ENCODE results near the gene FOXO3.
"Not testable (repeated sequence)": the region's sequence is repeated elsewhere in the genome, so short reads cannot be mapped to it uniquely, and the experiment has no call there.

Gene FOXO3

DNA sequence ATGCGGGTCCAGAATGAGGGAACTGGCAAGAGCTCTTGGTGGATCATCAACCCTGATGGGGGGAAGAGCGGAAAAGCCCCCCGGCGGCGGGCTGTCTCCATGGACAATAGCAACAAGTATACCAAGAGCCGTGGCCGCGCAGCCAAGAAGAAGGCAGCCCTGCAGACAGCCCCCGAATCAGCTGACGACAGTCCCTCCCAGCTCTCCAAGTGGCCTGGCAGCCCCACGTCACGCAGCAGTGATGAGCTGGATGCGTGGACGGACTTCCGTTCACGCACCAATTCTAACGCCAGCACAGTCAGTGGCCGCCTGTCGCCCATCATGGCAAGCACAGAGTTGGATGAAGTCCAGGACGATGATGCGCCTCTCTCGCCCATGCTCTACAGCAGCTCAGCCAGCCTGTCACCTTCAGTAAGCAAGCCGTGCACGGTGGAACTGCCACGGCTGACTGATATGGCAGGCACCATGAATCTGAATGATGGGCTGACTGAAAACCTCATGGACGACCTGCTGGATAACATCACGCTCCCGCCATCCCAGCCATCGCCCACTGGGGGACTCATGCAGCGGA is 102.9 kb downstream of the FOXO3 start:
- not testable (repeated sequence) for DNase-seq

DNA sequence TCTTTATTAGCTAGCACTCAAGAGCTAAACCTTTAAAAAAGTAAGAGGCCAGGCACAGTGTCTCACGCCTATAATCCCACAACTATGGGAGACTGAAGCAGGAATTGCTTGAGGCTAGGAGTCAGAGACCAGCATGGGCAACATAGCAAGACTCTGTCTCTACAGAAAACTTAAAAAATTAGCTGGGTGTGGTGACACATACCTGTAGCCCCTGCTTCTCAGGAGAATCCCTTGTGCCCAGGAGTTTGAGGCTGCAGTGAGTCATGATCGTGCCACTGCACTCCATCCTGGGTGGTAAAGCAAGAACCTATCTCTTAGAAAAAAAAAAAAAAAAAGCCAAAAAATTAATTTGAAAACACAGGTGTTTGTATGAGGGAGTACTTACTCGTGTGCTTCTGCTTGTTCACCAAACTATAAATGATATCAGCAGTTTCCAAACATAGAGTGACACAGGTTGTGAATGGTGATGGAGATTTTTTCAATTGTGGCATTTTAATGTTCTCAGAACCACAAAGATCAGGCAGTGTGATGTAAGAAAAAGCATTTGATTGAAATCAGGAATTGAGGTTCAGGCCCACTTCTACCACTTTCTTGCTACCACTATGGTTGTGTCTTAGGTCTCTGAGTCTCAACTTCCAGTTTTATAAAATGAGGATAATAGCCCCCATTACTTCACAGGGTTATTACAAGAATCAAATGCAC is 104.9 kb downstream of the FOXO3 start:
- no peak for DNase-seq

DNA sequence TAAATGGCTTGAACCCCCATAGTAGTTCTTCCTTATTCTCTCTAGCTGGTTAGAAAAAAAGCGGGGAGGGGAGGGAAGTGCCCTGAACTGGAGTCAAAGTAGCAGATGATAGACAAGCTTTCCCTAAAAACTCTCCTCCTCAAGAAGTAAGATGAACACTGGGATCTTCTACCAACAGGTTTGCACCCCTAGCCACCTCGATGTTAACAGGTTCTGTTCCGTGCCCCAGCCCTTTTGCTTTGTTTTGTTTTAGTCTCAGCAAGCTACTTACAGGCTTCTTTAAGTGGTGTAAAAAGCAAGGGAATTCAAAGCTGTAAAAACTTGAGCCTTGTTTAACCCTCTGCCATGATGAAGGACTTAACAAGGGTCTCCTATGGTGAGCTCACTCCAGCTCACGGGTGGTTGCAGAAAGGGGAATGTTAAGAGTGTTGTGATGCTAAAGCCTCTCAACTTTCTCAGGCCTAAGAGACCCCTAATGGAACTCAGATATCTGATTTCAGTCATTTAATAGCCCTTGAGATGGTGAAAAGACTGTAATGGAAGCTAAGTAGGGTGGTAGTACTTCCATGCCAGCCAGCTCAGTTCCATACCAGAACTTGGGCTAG is 106.0 kb downstream of the FOXO3 start:
- DNase-seq, result no peak

DNA sequence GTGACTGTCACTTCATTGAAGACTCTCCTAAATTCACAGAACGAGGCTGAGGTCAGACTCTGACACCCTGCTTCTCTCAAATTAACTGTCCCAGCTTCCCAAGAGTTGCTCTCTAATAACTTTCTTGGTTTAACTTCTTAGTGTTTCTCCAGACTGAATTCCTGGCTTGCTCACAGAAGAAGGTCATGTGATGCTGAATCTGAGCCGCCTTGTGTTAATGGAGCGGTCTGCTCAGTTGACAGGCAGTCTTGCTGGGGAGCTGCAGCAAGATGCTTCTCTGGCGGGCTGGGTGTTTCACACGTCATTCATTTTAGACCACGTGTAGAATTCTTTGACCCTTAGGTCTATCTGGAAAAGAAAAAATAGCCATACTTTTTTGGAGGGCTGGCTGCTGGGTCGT is 107.3 kb downstream of the FOXO3 start:
- no peak for DNase-seq

DNA sequence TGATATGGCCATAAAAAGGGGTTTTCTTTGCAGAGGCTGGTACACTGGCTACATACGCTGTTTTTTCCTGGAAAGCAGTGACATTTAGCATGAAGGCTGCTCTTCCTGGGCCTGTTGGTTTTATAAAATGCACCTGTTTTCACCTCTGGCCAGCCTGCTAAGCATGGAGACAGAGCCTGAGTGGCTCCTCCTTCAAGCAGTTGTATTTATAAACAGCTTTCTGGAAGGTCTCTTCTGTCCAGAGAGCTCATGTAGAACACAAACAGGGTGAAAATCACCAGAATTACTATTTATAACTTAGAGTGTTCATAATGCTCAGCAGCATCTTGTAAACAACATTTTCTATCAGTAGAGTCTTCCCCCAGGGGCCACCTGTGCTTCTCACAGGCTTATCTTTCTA is 109.0 kb downstream of the FOXO3 start:
- DNase-seq, result no peak

DNA sequence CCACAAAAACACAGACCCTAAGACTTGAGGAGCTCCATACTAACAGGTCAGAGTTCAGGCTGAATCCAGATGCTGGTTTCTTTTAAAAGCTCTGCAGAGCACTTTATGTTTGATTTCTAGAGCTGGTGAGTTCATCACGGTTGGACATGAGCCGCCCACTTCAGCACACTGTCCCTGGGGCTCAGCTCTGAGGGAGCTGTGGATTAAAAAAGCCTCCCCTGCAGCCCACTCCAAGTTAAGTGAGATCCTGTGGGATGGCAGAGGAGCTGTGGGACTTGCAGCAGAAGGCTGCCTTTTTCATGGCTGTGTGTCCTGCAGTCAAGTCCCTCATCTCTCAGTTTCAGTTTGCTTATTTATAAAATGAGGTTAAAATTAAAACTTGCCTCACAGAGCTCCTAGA is 110.5 kb downstream of the FOXO3 start:
- no peak for DNase-seq

DNA sequence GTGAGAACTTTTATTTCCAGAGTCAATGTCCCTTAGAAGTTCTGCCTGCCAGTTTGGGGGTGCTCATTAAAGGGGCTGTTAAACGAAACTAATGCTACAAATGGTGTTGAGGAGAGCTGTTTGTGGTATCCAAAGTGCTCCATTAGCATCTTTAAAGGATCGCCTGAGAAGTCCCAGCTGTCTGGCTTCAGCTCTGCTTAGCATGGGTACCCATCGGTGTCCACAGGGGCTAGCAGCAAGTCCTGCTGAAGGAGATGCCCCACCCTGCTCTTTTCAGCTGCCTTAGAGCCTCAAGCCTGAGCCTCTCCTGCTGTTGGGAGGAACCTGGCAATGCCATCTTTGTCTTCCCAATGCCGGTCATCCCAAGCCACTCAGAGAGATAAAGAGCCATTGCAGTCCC is 111.1 kb downstream of the FOXO3 start:
- DNase-seq, result no peak

DNA sequence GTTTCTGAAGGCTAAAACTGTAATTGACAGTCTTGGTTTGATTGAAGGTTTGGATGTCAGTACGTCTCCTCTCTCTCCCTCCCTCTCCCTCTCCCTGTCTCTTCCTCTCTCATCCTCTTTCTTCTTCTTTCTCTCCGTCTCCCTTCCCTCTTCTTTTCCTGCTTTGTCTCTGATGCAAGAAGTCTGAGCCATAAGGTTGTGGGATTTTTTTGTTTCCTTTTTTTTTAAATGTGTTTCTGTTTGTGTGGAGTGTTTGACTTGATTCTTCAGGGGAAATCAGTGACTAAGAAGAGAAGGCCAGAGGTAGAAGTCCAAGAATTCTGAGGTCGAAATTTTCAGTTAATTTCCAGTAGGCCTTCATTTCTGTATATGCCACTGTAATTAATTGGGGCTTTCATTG is 111.9 kb downstream of the FOXO3 start:
- DNase-seq, result no peak

DNA sequence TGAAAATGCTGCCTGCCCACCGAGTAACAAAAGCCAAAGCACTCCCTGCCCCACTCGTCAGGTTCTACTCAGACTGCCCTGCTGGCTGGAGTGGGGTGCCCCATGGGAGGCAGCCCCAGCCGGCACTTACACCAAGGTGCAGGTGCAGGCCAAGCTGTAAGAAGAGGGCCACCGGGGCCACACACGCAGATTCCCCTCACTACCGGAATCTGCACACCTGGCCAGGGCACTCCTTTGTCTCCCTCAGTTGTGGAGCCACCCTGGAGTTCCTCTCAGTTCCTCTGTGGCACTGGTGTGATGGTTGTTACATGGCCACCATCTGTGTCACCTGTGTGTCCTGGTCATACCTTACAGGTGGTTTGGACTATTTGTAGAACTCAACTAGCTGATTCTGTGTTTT is 112.4 kb downstream of the FOXO3 start:
- no peak for DNase-seq

DNA sequence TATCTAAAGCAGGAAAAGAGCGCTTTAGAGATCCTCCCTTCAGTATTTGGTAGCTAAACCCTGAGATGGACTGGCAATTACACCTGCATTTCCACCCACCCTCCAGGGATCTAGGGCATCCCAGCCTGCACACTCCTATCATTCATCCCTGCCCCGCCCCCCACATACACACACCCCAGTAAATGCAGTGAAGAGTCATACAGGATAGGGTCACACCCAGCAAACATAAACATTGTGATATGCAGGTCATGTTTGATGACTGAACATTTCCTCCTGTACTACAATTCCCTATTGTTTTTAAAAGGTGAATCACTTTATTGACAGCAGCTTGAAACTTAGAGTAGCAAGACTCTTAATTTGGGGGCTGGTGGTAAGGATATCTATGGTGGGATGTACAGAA is 112.9 kb downstream of the FOXO3 start:
- DNase-seq, result no peak

DNA sequence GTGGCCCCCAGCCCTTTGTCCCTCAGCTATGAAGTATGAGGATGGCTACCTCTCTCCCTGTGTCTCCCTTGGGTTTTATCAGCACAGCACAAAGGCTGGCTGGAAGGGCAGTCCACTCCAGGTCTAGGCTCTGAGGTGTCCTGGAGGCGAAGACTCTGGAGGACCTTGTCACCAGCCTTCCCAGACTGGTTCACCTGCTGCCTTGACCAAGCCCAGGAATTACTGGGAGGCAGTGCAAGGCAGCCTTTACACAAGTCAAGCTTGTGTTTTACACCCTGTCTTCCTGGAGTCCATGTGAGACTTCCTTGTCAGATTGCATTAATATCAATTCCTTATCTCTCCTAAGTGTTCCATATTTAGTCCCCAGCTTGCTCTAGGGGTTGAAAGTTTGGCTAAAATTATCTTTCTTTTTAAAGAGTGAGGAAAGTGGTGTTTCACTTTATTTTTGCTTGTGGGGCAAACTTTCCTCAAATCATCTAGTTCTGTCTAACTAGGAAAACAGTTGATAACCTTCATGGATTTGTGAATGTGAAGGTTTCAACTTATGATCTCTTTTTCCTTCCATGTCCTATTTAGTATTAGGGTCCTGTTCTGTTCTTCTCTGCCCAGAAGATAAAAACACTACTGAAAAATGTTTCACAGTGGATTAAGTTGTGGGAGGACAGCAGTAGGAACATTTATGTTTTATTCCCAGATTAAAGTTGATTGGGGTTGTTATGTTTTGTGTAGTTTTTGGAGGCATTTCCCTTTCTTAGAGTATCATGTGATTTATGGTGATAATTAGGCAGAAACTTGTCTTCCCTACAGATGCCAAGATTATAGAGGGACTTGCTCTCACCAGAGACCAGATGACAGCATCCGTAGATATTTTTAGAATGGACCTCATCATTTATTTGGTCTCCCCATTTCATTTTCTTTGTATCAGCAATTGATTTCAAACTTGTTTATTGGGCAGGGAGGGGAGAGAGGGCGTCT is 114.8 kb downstream of the FOXO3 start:
- DNase-seq, result no peak

DNA sequence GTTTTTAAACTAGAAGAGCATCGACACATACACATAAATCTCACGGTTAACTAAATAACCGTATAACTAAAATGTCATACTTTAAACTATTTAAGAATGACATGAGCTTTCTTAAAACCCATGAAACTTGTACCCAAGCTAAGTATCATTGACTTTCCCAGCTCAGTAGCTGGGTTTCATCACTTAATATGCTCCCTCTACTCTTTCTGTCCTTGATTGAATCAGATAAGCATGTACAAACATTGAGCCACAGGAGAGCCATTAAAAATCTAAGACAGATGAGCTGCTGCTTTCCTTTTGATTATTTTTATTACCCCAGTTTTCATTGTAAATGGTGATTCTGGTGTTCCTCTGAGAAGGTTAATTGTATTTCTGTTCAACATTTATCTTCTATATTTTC is 115.8 kb downstream of the FOXO3 start:
- no peak for DNase-seq

DNA sequence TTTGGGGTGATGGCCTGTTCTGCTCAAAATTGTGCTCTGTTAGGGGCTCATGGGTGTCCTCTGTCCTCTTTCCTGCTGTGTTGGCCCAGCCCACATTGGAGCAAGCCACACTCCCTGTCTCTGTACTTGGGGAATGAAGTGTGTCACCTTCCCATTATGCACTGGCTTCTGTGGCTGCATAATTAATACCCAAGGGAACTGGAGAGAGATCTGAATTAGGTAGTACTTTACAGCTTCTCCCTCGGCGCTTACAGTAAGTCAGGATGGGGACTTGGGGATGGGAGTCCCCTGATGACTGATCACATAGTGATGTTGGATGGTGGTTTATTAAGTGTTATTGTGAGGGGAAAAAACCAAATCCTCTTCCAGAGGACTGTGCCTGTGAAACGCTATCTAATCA is 116.6 kb downstream of the FOXO3 start:
- DNase-seq, result no peak

DNA sequence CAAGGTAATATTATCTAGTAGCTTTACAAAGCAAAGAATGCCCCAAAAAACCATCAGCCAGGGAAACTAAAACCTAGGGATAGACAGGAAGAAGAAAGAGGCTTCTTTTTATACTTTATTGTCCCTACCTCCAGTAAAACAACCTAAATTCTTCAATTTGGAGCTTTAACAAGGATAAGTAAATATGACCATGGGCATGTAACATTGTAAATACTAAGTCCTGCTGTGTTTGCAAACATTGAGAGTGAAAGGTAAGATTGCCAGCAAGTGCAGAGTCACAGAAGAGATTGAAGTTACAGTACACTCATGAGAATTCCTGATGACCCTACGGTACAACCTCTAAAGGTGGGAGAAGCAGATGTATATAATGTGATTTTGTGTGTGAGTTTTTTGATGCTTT is 117.2 kb downstream of the FOXO3 start:
- no peak for DNase-seq

DNA sequence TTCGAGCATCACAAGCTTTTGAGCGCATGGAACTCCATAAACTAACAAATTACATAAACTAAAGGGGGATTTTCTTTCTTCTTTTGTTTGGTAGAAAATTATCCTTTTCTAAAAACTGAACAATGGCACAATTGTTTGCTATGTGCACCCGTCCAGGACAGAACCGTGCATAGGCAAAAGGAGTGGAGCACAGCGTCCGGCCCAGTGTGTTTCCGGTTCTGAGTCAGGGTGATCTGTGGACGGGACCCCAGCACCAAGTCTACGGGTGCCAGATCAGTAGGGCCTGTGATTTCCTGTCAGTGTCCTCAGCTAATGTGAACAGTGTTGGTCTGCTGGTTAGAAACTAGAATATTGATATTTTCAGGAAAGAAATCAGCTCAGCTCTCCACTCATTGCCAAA is 119.6 kb downstream of the FOXO3 start:
- not testable (repeated sequence) for DNase-seq

DNA sequence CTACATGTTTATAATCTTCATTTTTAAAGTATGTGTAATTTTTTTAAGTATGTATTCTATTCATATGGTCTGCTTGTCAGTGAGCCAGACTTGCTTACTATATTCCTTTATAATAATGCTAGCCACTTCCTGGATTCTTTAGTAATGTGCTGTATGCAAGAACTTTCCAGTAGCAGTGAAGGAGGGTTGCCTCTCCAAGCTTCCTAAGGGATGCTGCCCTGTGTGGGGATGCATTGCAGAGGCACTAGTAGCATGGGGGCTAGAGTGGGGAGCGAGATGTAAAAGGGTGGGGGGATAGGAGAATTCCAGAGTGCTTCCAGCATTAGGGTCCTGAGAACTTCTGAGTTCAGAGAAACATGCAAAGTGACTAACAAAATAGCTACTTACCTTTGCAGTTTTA is 121.0 kb downstream of the FOXO3 start:
- not testable (repeated sequence) for DNase-seq

DNA sequence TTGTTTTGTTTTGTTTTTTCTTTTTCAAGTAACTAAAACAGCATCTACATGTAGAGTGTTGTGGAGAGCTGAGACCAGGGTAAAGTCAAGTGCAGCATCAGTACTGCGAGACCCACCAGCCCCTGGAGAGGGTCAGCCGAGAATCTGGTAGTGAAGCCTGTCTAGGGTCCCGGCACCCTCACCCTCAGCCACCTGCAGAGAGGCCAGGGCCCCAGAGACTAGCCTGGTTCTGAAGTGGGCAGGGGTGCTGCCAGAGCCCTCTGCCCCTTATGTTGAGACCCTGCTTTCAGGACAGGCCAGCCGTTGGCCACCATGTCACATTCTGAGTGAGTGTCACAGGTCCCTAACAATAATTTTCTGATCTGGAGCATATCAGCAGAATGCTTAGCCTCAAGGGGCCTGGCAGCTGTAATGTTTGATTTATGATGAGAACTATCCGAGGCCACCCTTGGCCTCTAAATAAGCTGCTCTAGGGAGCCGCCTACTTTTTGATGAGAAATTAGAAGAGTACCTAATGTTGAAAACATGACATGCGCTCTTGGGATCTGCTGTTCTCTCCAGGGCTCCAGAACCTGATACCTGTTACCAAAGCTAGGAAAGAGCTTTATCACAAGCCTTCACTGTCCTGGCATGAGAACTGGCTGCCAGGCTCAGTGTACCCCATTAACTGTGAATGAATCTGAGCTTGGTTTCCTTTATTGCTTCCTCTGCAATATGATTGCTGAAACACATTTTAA is 121.8 kb downstream of the FOXO3 start:
- not testable (repeated sequence) for DNase-seq

DNA sequence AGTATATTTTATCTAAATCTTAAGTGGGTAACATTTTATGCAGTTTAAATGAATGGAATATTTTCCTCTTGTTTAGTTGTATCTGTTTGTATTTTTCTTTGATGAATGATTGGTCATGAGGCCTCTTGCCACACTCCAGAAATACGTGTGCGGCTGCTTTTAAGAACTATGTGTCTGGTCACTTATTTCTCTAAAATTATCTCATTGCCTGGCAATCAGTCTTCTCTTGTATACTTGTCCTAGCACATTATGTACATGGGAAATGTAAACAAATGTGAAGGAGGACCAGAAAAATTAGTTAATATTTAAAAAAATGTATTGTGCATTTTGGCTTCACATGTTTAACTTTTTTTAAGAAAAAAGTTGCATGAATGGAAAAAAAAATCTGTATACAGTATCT is 123.3 kb downstream of the FOXO3 start:
- not testable (repeated sequence) for DNase-seq

DNA sequence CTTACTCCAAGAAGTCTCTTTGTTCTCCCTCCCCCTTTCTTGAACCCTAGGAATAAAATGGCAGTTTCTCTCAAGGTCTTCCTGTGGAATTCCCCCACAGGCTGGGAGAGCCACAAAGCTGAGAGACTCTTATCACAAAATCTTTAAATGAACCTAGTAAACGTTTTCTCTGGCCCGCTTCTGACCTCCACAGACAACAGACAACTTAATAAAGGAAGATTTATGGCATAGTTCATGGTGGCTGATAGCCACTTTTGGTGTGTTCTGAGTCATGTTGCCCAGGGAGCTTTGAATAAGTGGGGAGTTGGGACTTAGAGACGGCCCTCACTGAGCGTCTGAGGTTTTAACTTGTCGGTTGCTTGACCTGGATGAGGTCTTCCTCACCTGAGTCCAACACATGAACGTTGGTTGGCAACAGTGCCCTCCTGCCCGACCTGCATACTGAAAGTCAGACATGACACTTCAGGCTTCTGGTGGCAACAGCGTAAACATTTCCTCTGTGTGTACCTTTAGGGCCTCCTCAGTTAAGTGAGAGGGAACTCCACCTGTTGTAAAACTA is 124.1 kb downstream of the FOXO3 start:
- no peak for DNase-seq

DNA sequence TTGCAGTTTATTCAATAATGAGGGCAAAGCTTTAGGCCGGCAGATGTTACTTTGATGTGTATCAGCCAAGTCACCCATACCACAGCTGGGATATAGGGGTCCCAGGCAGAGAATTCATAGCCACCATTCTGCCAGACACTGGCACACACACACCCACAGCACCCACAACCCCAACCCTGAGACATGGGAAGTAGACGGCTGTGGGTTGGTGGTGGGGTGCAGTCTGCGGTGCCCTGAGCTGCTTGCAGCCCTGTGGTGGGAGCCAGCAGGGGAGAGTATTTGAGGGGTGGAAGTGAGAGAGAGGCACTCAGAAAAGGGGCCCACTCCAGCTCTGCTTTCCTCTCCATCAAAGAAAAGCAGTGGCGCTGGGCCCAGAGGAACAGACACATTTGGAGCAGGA is 125.3 kb downstream of the FOXO3 start:
- no peak for DNase-seq

DNA sequence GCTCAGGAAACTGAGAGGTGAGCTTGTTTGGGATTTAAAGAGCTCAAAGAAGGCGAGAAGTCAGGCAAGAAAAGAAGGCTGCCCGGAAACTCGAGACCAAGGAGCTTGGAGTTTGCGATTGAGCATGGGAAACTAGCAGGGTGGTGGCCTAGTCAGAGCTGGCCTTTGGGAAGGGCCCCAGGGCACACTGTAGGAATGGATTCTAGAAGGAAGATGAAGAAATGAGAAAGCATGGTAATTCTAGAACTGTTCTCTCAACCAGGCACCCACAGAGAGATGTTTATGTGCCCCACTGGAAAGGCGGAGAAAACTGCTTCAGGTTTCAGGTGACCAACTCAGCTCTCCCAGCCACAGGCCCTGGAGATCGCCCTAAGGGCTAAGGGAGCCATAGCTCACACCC is 126.2 kb downstream of the FOXO3 start:
- no peak for DNase-seq

DNA sequence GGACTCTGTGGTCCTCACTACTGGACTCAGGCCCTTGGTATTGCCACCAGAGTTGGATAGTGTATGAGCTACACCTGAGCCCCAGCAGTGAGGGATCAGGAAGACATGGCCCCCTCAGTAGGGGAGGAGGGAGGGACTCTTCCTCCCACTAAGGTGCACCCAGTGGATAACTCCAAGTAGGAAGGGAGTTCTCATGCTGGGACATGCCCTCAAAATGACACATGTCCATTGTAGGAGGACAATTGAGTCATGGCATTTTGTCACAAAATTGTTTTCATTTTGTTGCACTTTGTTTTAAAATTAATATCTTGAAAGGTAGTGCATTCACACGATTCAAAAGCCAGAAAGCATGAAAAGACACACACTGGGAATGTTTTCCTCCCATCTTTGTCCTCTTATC is 127.2 kb downstream of the FOXO3 start:
- no peak for DNase-seq
